Kidney glomerular epithelial cell (primary cell): ENCODE data around the gene PCDHB7.
"Not testable (repeated sequence)": the region's sequence is repeated elsewhere in the genome, so short reads cannot be mapped to it uniquely, and the experiment has no call there.

Experiments used
- DNase-seq: peaks from one replicate; lab custom pipeline; 2025; lab: John Stamatoyannopoulos, UW

Gene PCDHB7

DNA sequence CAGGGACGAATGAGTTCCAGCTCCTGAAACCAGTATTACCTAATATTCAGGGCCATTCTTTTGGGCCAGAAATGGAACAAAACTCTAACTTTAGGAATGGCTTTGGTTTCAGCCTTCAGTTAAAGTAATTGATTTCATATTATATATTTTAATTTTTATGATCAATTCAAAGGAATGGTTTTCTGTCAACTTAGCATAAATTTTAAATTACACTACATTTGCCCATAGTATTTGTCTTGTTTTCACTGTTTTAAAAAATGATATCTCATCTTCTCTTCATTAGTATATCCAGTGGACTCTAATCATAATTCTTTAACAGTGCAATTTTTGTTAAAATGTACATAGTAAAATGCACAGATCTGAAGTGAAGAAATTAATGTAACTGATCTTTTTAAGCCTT is 7.9 kb downstream of the PCDHB7 start:
- DNase-seq: no peak

DNA sequence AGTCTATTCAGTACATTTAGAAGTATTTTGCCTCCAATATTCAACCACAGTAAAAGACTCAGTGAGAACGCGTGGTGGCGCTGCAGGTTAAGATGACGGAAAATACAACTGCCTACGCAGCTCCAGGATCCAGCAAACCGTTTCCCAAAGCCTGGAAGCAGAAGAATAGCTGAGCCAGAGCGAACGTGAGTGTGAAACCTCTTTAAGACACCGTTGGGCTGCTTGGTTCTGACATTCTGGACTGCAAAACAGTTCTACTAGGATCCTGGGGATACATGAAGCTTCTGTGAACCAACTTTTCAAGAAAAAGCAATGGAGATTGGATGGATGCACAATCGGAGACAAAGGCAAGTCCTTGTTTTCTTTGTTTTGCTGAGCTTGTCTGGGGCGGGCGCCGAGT is 9.8 kb downstream of the PCDHB7 start, which contains the start of gene PCDHB16:
Gene PCDHB16, plus strand, starts transcription at position 140 of the 400 bp plus-strand sequence. Its CDS starts 173 bp downstream, at position 313.
- peak; percentile 23 for DNase-seq

DNA sequence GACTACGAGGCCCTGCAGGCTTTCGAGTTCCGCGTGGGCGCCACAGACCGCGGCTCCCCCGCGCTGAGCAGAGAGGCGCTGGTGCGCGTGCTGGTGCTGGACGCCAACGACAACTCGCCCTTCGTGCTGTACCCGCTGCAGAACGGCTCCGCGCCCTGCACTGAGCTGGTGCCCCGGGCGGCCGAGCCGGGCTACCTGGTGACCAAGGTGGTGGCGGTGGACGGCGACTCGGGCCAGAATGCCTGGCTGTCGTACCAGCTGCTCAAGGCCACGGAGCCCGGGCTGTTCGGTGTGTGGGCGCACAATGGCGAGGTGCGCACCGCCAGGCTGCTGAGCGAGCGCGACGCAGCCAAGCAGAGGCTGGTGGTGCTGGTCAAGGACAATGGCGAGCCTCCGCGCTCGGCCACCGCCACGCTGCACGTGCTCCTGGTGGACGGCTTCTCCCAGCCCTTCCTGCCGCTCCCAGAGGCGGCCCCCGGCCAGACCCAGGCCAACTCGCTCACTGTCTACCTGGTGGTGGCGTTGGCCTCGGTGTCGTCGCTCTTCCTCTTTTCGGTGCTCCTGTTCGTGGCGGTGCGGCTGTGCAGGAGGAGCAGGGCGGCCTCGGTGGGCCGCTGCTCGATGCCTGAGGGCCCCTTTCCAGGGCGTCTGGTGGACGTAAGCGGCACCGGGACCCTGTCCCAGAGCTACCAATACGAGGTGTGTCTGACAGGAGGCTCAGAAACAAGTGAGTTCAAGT is 11.8 kb downstream of the PCDHB7 start:
- DNase-seq: not testable (repeated sequence)

DNA sequence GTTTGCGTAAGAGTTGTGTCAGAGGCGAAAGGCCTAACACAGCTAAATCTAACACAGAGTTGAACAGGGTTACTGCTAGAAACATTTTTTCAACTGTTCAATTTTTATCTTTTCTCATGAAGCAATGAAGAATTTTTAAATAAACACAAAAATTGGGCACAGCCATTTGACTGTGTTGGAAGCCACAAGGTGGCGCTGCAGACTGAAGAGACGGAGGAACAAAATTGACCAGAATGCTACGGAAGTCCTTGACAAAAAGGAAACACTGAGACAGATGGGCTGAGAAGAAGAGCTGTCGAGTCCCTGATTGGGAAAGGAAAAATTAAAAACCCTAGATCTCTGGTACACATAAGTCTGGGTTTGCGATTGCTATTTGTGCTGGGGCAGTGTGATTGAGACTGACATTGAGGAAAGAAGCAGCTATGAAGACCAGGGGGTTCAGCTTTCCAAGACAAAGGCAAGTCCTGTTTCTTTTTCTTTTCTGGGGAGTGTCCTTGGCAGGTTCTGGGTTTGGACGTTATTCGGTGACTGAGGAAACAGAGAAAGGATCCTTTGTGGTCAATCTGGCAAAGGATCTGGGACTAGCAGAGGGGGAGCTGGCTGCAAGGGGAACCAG is 14.6 kb downstream of the PCDHB7 start, which contains the start of gene PCDHB9:
Gene PCDHB9, plus strand, starts transcription at position 265 of the 616 bp plus-strand sequence. Its CDS starts 158 bp downstream, at position 423.
- peak; percentile 6 for DNase-seq

- DNase-seq: not testable (repeated sequence)
Observed at GRCh38 chr5:141188682-141189081, 16.2 kb downstream of the PCDHB7 start.

DNA sequence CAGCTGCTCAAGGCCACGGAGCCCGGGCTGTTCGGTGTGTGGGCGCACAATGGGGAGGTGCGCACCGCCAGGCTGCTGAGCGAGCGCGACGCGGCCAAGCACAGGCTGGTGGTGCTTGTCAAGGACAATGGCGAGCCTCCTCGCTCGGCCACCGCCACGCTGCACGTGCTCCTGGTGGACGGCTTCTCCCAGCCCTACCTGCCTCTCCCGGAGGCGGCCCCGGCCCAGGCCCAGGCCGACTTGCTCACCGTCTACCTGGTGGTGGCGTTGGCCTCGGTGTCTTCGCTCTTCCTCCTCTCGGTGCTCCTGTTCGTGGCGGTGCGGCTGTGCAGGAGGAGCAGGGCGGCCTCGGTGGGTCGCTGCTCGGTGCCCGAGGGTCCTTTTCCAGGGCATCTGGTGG is 16.7 kb downstream of the PCDHB7 start:
- not testable (repeated sequence) for DNase-seq

DNA sequence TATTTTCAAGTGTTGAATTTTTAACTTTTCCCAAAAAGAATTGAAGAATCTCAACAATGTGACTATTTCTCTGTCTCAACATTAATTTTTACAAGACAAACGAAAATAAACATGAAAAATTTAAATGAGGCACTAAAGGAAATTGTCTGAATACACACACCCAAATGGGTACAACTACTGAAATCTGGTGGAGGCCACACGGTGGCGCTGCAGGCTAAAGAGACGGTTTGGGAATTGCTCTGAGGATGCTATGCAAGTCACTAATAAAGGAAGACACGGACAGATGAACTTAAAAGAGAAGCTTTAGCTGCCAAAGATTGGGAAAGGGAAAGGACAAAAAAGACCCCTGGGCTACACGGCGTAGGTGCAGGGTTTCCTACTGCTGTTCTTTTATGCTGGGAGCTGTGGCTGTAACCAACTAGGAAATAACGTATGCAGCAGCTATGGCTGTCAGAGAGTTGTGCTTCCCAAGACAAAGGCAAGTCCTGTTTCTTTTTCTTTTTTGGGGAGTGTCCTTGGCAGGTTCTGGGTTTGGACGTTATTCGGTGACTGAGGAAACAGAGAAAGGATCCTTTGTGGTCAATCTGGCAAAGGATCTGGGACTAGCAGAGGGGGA is 19.8 kb downstream of the PCDHB7 start, which contains the start of gene PCDHB10:
Gene PCDHB10, plus strand, starts transcription at position 244 of the 616 bp plus-strand sequence. Its CDS starts 200 bp downstream, at position 444.
- DNase-seq: peak; percentile 19

DNA sequence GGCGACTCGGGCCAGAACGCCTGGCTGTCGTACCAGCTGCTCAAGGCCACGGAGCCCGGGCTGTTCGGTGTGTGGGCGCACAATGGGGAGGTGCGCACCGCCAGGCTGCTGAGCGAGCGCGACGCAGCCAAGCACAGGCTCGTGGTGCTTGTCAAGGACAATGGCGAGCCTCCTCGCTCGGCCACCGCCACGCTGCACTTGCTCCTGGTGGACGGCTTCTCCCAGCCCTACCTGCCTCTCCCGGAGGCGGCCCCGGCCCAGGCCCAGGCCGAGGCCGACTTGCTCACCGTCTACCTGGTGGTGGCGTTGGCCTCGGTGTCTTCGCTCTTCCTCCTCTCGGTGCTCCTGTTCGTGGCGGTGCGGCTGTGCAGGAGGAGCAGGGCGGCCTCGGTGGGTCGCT is 21.9 kb downstream of the PCDHB7 start:
- not testable (repeated sequence) for DNase-seq

GRCh38 chr5:141196363-141196762 is 23.9 kb downstream of the PCDHB7 start:
- DNase-seq: no peak

DNA sequence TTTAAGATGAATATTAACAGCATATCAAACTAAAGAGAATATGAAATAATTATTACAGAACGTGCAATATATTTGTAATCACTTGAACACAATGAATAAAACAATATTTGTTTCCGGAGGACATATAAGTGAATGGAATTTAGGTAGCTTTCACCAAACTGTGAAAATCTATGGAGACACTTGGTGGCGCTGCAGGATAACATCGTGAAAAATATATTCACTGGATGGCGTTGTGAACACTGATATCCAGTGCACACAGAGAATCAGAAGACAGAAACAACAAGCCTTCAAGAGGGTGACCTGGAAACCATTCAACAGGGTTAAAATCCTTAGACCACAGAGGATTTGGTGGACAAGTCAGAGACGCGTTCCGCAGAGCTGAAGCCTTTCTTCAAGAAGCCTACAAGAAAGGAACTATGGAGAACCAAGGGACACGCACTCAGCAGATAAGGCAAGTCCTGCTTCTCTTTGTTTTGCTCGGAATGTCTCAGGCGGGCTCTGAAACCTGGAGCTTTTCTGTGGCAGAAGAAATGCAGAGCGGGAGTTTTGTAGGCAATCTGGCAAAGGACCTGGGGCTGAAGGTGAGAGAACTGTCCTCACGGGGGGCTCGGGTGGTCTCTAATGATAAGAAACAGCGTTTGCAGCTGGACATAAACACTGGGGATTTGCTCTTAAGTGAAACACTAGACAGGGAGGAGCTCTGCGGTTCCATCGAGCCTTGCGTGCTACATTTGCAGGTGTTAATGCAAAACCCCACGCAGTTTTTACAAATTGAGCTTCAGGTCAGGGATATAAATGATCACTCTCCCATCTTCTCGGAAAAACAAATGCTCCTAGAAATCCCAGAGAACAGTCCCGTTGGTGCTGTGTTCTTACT is 27.2 kb downstream of the PCDHB7 start, which contains the start of gene PCDHB11:
Gene PCDHB11, plus strand, starts transcription at position 269 of the 877 bp plus-strand sequence. Its CDS starts 148 bp downstream, at position 417.
- no peak for DNase-seq

DNA sequence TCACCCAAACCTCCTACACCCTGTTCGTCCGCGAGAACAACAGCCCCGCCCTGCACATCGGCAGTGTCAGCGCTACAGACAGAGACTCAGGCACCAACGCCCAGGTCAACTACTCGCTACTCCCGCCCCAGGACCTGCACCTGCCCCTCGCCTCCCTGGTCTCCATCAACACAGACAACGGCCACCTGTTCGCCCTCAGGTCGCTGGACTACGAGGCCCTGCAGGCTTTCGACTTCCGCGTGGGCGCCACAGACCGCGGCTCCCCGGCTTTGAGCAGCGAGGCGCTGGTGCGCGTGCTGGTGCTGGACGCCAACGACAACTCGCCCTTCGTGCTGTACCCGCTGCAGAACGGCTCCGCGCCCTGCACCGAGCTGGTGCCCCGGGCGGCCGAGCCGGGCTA is 28.7 kb downstream of the PCDHB7 start:
- DNase-seq: not testable (repeated sequence)

DNA sequence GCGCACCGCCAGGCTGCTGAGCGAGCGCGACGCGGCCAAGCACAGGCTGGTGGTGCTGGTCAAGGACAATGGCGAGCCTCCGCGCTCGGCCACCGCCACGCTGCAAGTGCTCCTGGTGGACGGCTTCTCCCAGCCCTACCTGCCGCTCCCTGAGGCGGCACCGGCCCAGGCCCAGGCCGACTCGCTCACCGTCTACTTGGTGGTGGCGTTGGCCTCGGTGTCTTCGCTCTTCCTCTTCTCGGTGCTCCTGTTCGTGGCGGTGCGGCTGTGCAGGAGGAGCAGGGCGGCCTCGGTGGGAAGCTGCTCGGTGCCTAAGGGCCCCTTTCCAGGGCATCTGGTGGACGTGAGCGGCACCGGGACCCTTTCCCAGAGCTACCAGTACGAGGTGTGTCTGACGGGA is 29.2 kb downstream of the PCDHB7 start:
- DNase-seq: not testable (repeated sequence)

DNA sequence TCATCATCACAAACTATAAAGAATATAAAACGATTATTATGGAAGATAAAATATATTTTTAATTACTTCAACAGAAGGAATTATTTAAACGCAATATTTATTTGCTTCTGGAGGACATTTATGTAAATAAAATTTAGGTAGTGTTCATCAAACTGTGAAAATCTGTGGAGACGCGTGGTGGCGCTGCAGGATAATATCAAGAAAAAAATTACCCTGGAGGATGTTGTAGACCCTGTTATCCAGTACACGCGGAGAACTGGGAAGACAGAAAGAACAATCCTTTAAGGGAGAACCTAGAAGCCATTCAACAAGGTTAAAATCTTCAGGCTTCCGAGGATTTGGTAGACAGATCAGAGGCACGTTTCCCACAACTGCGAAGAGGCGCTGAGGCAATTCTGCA is 36.0 kb downstream of the PCDHB7 start, which contains the start of gene PCDHB12:
Gene PCDHB12, plus strand, starts transcription at position 242 of the 400 bp plus-strand sequence. CDS start 189 bp downstream, outside the sequence.
- DNase-seq: no peak

- not testable (repeated sequence) for DNase-seq
Observed at GRCh38 chr5:141210281-141210680, 37.8 kb downstream of the PCDHB7 start.

DNA sequence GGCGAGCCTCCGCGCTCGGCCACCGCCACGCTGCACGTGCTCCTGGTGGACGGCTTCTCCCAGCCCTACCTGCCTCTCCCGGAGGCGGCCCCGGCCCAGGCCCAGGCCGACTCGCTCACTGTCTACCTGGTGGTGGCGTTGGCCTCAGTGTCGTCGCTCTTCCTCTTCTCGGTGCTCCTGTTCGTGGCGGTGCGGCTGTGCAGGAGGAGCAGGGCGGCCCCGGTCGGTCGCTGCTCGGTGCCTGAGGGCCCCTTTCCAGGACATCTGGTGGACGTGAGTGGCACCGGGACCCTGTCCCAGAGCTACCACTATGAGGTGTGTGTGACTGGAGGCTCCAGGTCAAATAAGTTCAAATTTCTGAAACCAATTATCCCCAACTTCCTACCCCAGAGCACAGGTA is 38.4 kb downstream of the PCDHB7 start:
- DNase-seq: not testable (repeated sequence)

DNA sequence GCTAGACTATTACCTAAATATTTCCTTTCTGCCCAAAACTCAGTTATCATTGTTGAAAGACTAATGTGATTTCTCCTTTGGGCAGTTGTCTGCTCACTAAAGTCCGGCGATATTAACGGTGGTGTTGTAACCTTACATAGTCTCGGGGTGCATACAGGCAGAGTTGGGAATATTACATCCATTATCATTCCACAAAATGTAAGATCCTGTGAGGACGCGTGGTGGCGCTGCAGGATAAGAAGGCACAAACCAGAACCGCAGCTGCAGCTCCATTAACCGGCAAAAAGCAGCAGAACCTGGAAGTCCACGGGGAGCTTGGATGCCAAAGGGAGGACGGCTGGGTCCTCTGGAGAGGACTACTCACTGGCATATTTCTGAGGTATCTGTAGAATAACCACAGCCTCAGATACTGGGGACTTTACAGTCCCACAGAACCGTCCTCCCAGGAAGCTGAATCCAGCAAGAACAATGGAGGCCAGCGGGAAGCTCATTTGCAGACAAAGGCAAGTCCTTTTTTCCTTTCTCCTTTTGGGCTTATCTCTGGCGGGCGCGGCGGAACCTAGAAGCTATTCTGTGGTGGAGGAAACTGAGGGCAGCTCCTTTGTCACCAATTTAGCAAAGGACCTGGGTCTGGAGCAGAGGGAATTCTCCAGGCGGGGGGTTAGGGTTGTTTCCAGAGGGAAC is 41.4 kb downstream of the PCDHB7 start, which contains the start of gene PCDHB13:
Gene PCDHB13, plus strand, starts transcription at position 264 of the 684 bp plus-strand sequence. Its CDS starts 205 bp downstream, at position 469.
- not testable (repeated sequence) for DNase-seq

DNA sequence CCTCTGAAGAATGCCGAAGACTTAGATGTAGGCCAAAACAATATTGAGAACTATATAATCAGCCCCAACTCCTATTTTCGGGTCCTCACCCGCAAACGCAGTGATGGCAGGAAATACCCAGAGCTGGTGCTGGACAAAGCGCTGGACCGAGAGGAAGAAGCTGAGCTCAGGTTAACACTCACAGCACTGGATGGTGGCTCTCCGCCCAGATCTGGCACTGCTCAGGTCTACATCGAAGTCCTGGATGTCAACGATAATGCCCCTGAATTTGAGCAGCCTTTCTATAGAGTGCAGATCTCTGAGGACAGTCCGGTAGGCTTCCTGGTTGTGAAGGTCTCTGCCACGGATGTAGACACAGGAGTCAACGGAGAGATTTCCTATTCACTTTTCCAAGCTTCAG is 42.1 kb downstream of the PCDHB7 start:
- not testable (repeated sequence) for DNase-seq

GRCh38 chr5:141215504-141215903 is 43.1 kb downstream of the PCDHB7 start:
- DNase-seq: not testable (repeated sequence)

- not testable (repeated sequence) for DNase-seq
Observed at GRCh38 chr5:141216035-141216434, 43.6 kb downstream of the PCDHB7 start.

GRCh38 chr5:141223112-141223783 is 50.8 kb downstream of the PCDHB7 start, which contains the start of gene PCDHB14:
Gene PCDHB14 (plus strand): TSS chr5:141223343. CDS start chr5:141223506, 163 bp downstream.
- DNase-seq: peak; percentile 7
